Frontal cortex (tissue), 4 donors: ENCODE data around the gene GLCCI1. TPM values are rescaled to one million over a fixed set of nuclear protein-coding genes. Genes with fewer than 3 reads are reported as not detected.

Experiments
- DNase-seq, 2 donors: peaks; one replicate each; pipeline ENCODE4 v3.0.0; 2012; ENCODE audit warnings: low spot score in 2 of 2
- FAIRE-seq: peaks from 2 replicates; lab custom pipeline; 2012; peaks lifted over from hg19 to GRCh38; lab: Jason Lieb, UNC
- total RNA-seq: library from RNA; depleted of rRNA; stranded (reverse); fragments of >200 nt; gene quantifications from one replicate; pipeline ENCODE4 v1.2.3, GENCODE V29; 2014
- donor health status: control.
- donor health status: control.
- donor health status: control.

GLCCI1 gene
- total RNA-seq, 1 donor from 2014 or later, result 34.6 TPM

- FAIRE-seq, result no peak
- DNase-seq, result no peak
Measured at GRCh38 chr7:8119262-8119661, 150.7 kb downstream of the GLCCI1 start.

GRCh38 chr7:8120390-8121058 is 151.9 kb downstream of the GLCCI1 start:
- no peak for FAIRE-seq
- no peak for DNase-seq

DNA sequence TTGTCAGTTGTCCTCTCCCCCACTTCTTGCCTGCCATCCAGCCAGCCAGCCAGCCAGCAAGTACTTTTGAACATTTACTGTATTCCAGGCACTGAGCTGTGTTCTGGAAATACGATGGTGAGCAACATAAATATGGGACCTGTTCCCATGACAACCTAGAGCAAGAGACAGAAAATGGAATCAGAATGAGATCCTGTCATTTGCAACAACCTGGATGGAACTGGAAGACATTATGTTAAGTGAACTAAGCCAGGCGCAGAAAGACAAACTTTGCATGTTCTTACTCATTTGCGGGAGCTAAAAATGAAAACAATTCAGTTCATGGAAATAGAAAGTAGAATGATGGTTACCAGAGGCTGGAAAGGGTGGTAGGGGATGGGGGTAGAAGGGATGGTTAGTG is 152.6 kb downstream of the GLCCI1 start:
- DNase-seq (no peak), FAIRE-seq (no peak)

GRCh38 chr7:8125680-8126444 is 157.3 kb downstream of the GLCCI1 start:
- DNase-seq (no peak), FAIRE-seq (no peak)

GRCh38 chr7:8126601-8127167 is 158.1 kb downstream of the GLCCI1 start:
- no peak for DNase-seq
- FAIRE-seq, result no peak

DNA sequence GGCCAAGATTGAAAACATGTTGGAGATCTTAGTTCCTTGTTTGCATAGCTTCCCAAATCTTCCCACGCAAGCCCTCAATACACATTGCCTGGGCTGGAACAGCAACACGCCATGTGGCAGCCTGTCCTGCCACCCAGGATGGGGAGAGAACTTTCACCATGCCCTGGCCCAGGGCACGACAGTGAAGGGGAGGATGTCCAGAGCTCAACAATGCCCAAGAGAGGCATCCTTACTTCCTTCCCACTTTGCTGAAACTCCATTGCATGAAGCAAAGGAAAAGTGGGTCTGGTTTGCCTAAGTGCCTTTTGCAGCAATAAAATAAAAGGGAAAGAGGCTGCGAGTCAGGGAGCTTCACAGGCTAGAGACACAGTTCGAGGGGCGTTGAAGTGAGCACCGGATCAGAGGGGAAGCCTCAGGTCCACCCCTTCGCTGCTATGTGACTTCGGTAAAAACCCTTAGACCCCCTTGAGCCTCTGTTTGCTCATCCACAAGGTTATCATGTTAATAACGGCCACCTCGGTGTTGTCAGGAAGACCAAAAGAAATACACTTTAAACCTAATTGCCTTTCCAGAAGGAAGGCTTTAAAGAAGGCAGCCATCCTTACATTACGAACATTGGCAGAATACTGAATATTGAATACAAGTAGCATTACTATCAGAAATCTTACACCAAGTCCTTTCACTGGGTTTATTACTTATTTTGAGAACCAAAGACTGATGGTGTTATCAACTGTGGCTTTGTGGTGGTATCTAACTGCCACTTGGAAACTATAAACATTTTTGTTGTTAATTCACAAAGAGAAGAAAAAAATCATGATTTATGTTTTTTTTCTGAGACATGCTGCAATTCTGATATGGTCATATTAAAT is 160.1 kb downstream of the GLCCI1 start:
- DNase-seq (no peak), FAIRE-seq (no peak)

DNA sequence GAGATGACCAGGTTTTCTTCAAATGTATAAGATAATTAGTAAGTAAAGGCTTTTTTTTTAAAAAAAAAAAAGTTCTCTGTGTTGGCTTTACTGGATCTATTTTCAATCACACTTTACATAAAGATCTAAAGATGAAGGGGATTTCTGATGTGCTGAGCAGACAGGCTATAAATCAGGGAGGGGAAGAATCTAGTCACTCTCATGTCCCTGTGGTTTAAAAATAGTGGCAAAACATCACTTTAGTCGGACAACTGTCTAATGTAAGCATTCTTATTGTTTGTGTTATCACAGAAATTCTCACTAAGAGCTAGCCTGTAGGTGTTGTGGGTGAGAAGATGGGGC is 160.7 kb downstream of the GLCCI1 start:
- DNase-seq (no peak), FAIRE-seq (no peak)

GRCh38 chr7:8130663-8131062 is 162.1 kb downstream of the GLCCI1 start:
- DNase-seq (no peak), FAIRE-seq (no peak)

- DNase-seq (no peak), FAIRE-seq (no peak)
Measured at GRCh38 chr7:8131694-8132605, 163.4 kb downstream of the GLCCI1 start.

GRCh38 chr7:8133188-8133848 is 164.7 kb downstream of the GLCCI1 start:
- no peak for DNase-seq
- FAIRE-seq, result no peak

DNA sequence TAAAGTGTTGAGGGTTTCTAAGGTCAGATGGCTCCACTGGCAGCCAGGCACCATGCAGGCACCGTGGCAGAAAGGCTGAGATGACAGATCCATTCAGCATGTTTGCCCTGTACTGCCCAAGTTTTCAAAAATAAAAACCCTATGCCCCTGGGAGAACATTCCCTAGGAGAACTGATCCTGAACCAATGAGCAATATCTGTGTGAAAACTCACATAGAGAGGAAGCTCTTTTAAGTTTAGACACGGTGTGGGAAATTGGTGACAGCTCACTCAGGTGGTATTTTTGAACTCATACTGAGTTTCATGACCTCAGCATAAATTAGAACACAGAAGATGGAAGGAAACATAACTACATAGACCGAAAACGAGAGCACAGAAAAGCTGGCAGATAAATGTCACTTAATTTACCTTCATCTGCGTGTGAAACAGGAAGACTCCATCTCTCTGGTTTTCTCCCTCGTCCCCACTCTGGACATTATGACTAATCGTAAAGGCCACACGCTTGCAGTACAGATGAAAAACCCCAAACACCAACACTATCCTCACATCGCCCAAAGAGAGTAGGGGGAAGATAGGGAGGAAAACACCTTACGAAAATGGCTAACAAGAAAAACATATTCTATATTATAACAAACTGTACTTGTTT is 165.6 kb downstream of the GLCCI1 start:
- DNase-seq (no peak), FAIRE-seq (no peak)

- DNase-seq, result no peak
- no peak for FAIRE-seq
Measured at GRCh38 chr7:8135417-8135816, 166.8 kb downstream of the GLCCI1 start.

DNA sequence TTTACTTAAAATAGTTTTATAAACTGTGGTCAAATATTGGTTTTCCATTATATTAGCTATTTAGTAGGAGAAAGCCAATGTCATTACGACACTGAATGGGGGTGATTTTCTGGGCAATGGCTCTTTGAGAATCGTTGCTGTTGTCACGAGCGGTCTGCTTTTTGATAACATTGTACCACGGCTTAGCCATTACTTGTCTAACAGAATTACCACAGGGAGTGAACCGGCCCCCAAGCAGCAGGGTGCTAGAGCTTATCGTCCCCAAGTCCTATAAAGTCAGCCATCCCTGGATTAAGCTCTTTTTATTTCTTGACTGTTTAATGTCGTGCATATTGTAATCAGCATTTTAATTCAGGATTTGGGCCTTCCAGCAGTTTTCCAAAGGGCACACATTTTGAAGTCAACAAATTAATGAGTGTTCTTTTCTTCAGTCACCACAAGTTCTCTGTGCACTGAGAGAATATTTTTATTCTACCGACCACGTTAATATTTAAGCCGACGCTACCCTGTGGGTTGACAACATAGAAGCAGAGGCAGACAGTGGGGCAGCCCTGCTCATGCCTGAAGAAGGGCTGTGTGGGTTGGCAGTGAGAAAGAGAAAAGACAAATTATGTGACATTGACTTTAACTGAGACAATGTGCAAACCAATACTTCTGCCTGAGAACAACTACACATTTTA is 167.6 kb downstream of the GLCCI1 start:
- DNase-seq (no peak), FAIRE-seq (no peak)
